ENCODE results near the gene ACP7.

Gene ACP7

GRCh38 chr19:39124136-39124764, 40.1 kb downstream of the ACP7 start:
- H3K27ac ChIP-seq: peak overlapping the region; percentile 97; the same call in 1 of the 2 replicates
- no peak for TF ChIP-seq ZFX (IDR thresholded peaks at IDR 0.05; ENCODE audit: borderline replicate concordance)
- TF ChIP-seq, protein P1, sequence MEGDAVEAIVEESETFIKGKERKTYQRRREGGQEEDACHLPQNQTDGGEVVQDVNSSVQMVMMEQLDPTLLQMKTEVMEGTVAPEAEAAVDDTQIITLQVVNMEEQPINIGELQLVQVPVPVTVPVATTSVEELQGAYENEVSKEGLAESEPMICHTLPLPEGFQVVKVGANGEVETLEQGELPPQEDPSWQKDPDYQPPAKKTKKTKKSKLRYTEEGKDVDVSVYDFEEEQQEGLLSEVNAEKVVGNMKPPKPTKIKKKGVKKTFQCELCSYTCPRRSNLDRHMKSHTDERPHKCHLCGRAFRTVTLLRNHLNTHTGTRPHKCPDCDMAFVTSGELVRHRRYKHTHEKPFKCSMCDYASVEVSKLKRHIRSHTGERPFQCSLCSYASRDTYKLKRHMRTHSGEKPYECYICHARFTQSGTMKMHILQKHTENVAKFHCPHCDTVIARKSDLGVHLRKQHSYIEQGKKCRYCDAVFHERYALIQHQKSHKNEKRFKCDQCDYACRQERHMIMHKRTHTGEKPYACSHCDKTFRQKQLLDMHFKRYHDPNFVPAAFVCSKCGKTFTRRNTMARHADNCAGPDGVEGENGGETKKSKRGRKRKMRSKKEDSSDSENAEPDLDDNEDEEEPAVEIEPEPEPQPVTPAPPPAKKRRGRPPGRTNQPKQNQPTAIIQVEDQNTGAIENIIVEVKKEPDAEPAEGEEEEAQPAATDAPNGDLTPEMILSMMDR (IDR thresholded peaks at IDR 0.05): no peak

DNA sequence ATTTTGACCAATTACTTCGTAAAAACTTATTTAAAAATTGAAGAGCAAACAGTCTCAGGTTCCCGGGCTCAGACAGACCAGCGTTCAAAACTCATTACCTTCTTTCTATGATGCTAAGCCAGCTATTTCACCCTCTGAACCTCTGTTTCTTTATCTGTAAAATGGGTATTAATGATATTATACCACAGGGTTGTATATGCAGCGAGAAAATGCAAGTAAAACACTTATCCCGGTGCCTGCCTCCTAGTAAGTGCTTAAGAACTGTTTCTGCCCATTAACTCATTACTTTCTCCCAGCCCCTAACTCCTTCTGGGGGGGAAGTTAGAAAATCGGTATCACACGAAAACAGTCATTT, 41.0 kb downstream of the ACP7 start:
- peak overlapping the region; percentile 97 for H3K27ac ChIP-seq

DNA sequence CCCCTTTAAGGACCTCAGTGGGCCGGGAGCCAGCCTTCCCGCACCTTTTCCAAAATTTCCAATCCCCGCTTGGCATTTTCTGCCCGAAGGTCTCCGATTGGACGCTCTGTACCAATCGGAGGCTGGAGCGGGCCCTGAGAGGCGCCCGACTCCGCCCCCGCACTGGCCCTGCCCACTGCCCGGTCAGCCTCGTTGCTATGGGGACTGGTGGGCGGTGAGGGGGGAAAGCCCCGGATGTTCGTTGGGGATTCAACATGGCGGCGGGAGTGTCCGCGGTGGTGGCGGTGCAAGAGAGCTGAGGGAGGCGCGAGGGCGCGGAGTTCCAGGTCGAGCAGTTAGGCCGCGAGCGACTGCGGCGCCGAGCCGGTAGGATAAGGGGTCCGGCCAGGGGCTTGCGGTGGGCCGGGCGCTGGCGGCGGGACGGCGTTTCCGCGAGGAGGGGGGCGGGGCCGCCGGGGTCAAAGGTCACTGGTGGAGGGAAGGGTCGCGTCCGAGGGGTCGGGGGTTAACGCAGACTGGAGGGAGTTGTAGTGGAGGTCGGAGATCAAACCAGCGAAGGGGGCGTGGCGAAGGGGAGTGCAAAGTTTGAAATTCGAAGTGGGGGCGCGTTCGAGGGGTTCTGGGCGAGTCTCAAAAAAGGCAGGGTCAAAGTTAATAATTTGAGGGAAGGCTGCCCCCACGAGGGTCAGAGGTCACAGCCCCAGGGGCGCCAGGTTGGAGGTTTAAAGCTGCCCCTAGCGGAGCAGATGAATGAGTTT, 41.6 kb downstream of the ACP7 start, which contains the start of gene PAK4:
Gene PAK4, plus strand, starts transcription at position 233 of the 758 bp plus-strand sequence. CDS start 43,768 bp downstream, outside the sequence.
- no peak for TF ChIP-seq ZFX (IDR thresholded peaks at IDR 0.05; ENCODE audit: borderline replicate concordance)
- TF ChIP-seq, protein P1 (IDR thresholded peaks at IDR 0.05): no peak
- H3K27ac ChIP-seq: peak within 1 kb of the TSS; percentile 97

More for the DNA sequence above, 41.0 kb downstream of the ACP7 start:
- TF ChIP-seq, protein P1 (IDR thresholded peaks at IDR 0.05): no peak
- no peak for TF ChIP-seq ZFX (IDR thresholded peaks at IDR 0.05; ENCODE audit: borderline replicate concordance)

DNA sequence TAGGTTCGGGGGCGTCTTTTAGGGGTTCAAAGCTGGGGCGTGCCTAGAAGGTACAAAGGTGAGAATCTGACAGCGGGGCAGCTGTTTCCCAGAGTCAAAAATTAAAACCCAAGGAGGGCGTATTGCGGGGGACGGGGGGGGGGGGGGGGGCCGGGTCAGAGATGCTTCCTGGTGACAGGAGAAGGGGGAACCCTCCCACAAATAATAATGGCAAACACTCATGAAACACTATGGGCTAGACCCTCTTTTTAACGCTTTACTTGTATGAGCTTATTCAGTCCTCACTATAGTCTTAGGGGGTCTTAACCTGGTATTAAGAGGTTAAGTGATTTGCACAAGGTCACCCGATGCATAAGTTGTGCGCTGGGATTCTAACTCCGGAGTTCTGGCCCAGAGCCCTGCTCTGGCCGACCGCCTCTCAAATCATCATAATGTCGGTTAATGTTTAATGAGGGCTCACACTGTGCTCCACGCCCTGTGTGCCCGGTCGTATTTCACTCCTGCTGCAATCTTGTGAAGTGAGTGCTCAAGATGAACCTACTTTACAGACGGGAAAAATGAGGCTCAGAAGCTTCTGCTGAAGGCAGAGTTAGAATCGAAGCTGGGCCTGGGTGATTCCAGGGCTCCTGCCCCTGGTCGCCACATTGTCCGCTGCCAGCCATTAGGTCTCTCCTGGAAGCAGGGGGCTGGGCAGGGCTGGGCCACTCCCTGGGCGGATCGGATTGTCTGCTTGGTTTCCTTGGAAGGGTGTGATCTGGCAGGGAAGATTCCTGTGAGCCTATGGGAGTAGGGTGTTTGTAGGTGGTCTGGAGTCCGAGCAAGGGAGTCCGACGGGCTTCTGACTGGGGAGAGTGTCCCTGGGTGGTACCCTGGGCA, 42.4 kb downstream of the ACP7 start:
- TF ChIP-seq, protein P1 (IDR thresholded peaks at IDR 0.05): no peak
- TF ChIP-seq ZFX (IDR thresholded peaks at IDR 0.05; ENCODE audit: borderline replicate concordance): no peak
- H3K27ac ChIP-seq: peak overlapping the region; percentile 97

GRCh38 chr19:39127812-39128515, 43.8 kb downstream of the ACP7 start:
- peak overlapping the region; percentile 97 for H3K27ac ChIP-seq
- no peak for TF ChIP-seq ZFX (IDR thresholded peaks at IDR 0.05; ENCODE audit: borderline replicate concordance)
- TF ChIP-seq, protein P1 (IDR thresholded peaks at IDR 0.05): no peak

DNA sequence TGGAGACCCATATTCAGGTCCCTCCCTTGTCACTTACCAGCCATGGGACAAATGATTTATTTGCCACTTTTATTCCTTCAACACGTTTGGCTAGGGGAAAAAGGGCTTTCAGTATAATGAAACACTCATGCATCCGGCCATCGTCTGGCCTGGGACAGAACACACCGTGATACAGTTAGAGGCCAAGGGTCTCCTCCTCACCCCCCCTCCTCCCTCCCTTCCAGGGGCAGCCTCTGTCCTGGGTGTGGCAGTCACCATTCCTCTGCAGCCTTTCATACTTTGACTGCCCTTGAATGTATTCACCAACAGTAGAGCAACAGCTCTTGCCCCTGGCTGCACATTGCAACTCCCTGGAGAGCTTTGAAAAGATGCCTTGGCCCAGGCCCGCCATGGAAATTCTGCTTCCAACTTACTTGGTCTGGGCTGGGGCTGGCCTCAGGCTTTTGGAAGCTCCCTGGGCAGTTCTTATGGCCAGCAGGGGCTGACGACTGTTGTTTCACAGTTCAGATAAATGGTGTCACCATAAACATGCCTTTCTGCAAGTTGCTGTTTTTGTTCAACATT, 44.4 kb downstream of the ACP7 start:
- TF ChIP-seq ZFX (IDR thresholded peaks at IDR 0.05; ENCODE audit: borderline replicate concordance): no peak
- TF ChIP-seq, protein P1 (IDR thresholded peaks at IDR 0.05): no peak
- H3K27ac ChIP-seq: peak overlapping the region; percentile 97

Data from 22Rv1 (cell line).